ENCODE data around the gene DACT2. TPM values are rescaled to one million over a fixed set of nuclear protein-coding genes. Genes with fewer than 3 reads are reported as not detected.

Gene DACT2
- total and polyA plus RNA-seq, 10 of the 15 experiments (the other 5 are each of a cell fraction or from before 2014, with no cell fraction given) = not detected

DNA sequence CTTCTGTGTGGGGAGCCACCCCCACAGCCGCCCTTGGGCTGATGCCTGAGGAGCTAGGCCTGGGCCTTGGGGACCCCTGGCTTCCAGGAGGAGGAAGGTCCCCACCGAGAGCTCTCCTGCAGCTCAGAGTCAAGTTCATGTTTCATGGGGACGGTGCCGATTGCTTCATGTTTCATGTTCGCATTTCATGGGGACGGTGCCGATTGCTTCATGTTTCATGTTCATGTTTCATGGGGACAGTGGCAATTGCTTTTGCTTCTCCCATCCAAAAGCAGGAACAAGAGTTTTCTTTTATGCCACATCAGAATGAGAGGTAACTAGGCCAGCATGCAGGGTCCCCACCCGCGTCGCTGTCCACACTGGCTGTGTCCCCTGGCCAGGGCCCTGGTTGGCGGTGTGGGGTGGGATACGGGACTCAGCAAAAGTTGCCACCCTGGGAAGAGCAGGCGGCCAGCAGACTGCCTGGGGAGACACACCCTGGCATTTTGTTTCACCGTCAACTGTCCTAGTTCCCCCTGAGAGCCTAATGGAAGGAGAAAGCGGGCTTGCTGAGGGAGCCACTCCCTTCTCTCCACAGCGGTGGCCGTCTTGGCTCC is 46.0 kb downstream of the DACT2 start:
- ChIA-PET POLR2A (no interaction called here), RAD21 (ENCODE audit: unreplicated experiment) (no interaction called here), SMC1A (ENCODE audit: uncharacterized antibody, unreplicated experiment) (no interaction called here), CTCF (no interaction called here)
- H3K9ac ChIP-seq (ENCODE audit: control insufficient read depth, insufficient read depth, low read length) = no peak overlapping the region
- no peak overlapping the region for H3K4me3 ChIP-seq
- no peaks in the 10 kb centered on the region for H3K4me1 ChIP-seq (ENCODE audit: control insufficient read depth, insufficient read depth, low read length)
- H3K4me2 ChIP-seq (ENCODE audit: control insufficient read depth, insufficient read depth) = no peak overlapping the region
- H3K9me3 ChIP-seq (replicated peaks; ENCODE audit: control insufficient read depth, insufficient read depth, low read length) = no peaks in the 10 kb centered on the region; the same call in 2 of the 3 replicates
- DNase-seq (ENCODE audit: low read depth, low spot score) (no peak), FAIRE-seq (no peak), ATAC-seq (no peak)
- WGBS (ENCODE audit: insufficient coverage, insufficient replicate concordance, low lambda C conversion rate, missing lambda C conversion rate) = 45% methylated on average over 17 of the region's 17 CpGs
- H4K20me1 ChIP-seq (ENCODE audit: control insufficient read depth, insufficient read depth) = no peaks in the 10 kb centered on the region
- no TSS peak for BruUV-seq (replicated peaks)
- in situ Hi-C loops (cut with MboI) = no loop called here
- H2AFZ ChIP-seq (ENCODE audit: control insufficient read depth, low read depth, low read length) = no peak overlapping the region
- no peak overlapping the region for H3K27ac ChIP-seq (ENCODE audit: control insufficient read depth, insufficient read depth)
- H3K27me3 ChIP-seq (replicated peaks in 1 of 2; ENCODE audit: control insufficient read depth in 2 of 2, insufficient read depth in 2 of 2, low read length in 1 of 2) = no peaks in the 10 kb centered on the region
- no peak for TF ChIP-seq NFYA (IDR thresholded peaks at IDR 0.05; ENCODE audit: borderline replicate concordance, low read depth, low read length)
- no peak for TF ChIP-seq RB1 (IDR thresholded peaks at IDR 0.05; ENCODE audit: borderline replicate concordance)
- intact Hi-C loops (cut with micrococcal nuclease; ENCODE audit: unreplicated experiment) = no loop called here
- H3K79me2 ChIP-seq (ENCODE audit: control insufficient read depth, insufficient read depth, low read length) = no peaks in the 10 kb centered on the region
- no peaks in the 10 kb centered on the region for H3K36me3 ChIP-seq (ENCODE audit: control insufficient read depth in 2 of 2, insufficient read depth in 2 of 2, low read length in 1 of 2)

DNA sequence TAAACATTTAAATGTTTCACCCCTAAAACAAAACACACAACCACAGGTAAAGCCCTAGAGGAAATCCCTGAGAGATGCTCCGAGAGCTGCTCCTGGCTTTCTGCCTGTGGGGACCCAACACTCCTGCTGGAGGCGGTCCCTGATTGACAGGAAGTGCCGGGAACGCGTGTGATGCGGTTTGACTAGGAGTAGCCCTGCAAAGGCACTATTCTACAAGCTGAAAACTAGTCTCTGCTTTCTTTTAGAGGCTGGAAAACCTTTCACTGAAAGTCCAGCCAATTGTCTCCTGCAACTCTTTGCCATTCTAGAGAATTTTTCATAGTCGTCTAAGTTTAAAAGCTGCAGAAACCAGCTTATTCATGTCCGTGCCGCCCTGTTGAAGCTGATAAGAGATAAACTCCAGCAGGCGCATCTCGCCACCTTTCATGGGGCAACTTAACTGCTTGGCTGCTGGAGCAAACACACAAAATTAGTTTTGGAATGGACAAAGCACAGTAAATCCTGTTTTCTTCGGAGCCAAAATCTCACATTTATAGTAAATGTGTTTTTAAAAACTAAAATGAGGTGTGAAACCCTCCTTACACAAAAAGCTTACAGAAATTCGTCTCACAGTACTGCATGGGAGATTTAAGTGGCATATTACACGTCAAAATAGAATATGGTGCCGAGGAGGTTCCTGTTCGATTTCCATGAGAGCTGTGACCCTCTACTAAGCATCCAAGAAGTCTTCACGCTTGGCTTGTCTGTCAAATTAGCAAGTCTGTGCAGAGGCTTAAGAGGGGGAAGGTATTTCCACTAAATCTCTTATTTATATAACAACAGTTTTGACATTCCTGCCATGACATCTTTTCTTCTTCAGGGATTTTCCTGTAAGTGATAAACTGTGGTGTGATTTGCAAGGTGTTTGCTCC is 46.9 kb downstream of the DACT2 start:
- ChIA-PET SMC1A (ENCODE audit: uncharacterized antibody, unreplicated experiment) (no interaction called here), RAD21 (ENCODE audit: unreplicated experiment) (no interaction called here), POLR2A (no interaction called here), CTCF (no interaction called here)
- 55% methylated on average over 17 of the region's 17 CpGs for WGBS (ENCODE audit: insufficient coverage, insufficient replicate concordance, low lambda C conversion rate, missing lambda C conversion rate)
- intact Hi-C loops (cut with micrococcal nuclease; ENCODE audit: unreplicated experiment) = no loop called here
- Histone ChIP-seq H4K20me1 (ENCODE audit: control insufficient read depth, insufficient read depth) (no peaks in the 10 kb centered on the region), H3K9ac (ENCODE audit: control insufficient read depth, insufficient read depth, low read length) (no peak overlapping the region), H3K27me3 (replicated peaks in 1 of 2; ENCODE audit: control insufficient read depth in 2 of 2, insufficient read depth in 2 of 2, low read length in 1 of 2) (no peaks in the 10 kb centered on the region), H3K4me1 (ENCODE audit: control insufficient read depth, insufficient read depth, low read length) (no peaks in the 10 kb centered on the region), H3K4me3 (no peak overlapping the region), H3K79me2 (ENCODE audit: control insufficient read depth, insufficient read depth, low read length) (no peaks in the 10 kb centered on the region), H3K9me3 (replicated peaks; ENCODE audit: control insufficient read depth, insufficient read depth, low read length) (no peaks in the 10 kb centered on the region; the same call in 2 of the 3 replicates), H3K36me3 (ENCODE audit: control insufficient read depth in 2 of 2, insufficient read depth in 2 of 2, low read length in 1 of 2) (no peaks in the 10 kb centered on the region), H3K27ac (ENCODE audit: control insufficient read depth, insufficient read depth) (no peak overlapping the region), H3K4me2 (ENCODE audit: control insufficient read depth, insufficient read depth) (no peak overlapping the region), H2AFZ (ENCODE audit: control insufficient read depth, low read depth, low read length) (no peak overlapping the region)
- FAIRE-seq (no peak), DNase-seq (ENCODE audit: low read depth, low spot score) (no peak), ATAC-seq (no peak)
- TF ChIP-seq ASH2L (IDR thresholded peaks at IDR 0.05; ENCODE audit: borderline replicate concordance, low read depth) = no peak
- TF ChIP-seq, protein P1, sequence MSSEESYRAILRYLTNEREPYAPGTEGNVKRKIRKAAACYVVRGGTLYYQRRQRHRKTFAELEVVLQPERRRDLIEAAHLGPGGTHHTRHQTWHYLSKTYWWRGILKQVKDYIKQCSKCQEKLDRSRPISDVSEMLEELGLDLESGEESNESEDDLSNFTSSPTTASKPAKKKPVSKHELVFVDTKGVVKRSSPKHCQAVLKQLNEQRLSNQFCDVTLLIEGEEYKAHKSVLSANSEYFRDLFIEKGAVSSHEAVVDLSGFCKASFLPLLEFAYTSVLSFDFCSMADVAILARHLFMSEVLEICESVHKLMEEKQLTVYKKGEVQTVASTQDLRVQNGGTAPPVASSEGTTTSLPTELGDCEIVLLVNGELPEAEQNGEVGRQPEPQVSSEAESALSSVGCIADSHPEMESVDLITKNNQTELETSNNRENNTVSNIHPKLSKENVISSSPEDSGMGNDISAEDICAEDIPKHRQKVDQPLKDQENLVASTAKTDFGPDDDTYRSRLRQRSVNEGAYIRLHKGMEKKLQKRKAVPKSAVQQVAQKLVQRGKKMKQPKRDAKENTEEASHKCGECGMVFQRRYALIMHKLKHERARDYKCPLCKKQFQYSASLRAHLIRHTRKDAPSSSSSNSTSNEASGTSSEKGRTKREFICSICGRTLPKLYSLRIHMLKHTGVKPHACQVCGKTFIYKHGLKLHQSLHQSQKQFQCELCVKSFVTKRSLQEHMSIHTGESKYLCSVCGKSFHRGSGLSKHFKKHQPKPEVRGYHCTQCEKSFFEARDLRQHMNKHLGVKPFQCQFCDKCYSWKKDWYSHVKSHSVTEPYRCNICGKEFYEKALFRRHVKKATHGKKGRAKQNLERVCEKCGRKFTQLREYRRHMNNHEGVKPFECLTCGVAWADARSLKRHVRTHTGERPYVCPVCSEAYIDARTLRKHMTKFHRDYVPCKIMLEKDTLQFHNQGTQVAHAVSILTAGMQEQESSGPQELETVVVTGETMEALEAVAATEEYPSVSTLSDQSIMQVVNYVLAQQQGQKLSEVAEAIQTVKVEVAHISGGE (CRISPR knock-in tag; IDR thresholded peaks at IDR 0.05) = no peak
- no peak for TF ChIP-seq WRNIP1 (IDR thresholded peaks at IDR 0.05; ENCODE audit: borderline replicate concordance, low read depth, low read length)
- no peak for TF ChIP-seq ZNF24 (IDR thresholded peaks at IDR 0.05)
- TF ChIP-seq ETV6 (conservative IDR thresholded peaks at IDR 0.05 in 1 of 2, IDR thresholded peaks at IDR 0.05 in 1 of 2; ENCODE audit: borderline replicate concordance in 1 of 2, low read depth in 1 of 2) = no peak
- TF ChIP-seq ZNF622 (IDR thresholded peaks at IDR 0.05) = no peak
- no peak for TF ChIP-seq HDGF (IDR thresholded peaks at IDR 0.05)
- no peak for TF ChIP-seq MYC (IDR thresholded peaks at IDR 0.05; ENCODE audit: insufficient read depth, insufficient read length, insufficient replicate concordance, low read length, severe bottlenecking)
- BruUV-seq (replicated peaks) = no TSS peak
- in situ Hi-C loops (cut with MboI) = no loop called here
